DND-41 (cell line): ENCODE measurements around the gene OR10T2.
A peak's percentile ranks its signal among the peaks of the same experiment; 100 is the strongest.
"Not testable (repeated sequence)": the region's sequence is repeated elsewhere in the genome, so short reads cannot be mapped to it uniquely, and the experiment has no call there.

Source experiments
- ATAC-seq: fragments of 200-7000 bp; cut with Tn5 transposase; 3 replicates; pipeline ENCODE4 v1.9.1; 2021; ENCODE audit warnings: low read depth; ENCODE audit not compliant: insufficient read depth
- DNase-seq: peaks from one replicate; pipeline ENCODE4 v3.0.0-alpha.2; 2020
- H2AFZ ChIP-seq: 2 replicates; pipeline ENCODE4 v1.6.0; 2012; ENCODE audit warnings: low read depth, low read length
- H3K27ac ChIP-seq: 2 replicates; pipeline ENCODE4 v1.5.1; 2012; ENCODE audit warnings: low read length, inconsistent platforms
- H3K27me3 ChIP-seq: fragments of 200-600 bp; sonication (generic); 2 replicates; pipeline ENCODE4 v1.6.0; 2012; ENCODE audit warnings: low read length, mild to moderate bottlenecking, inconsistent platforms; ENCODE audit not compliant: insufficient read depth, poor library complexity
- H3K36me3 ChIP-seq: 2 replicates; pipeline ENCODE4 v1.5.1; 2012; ENCODE audit warnings: low read length, inconsistent platforms; ENCODE audit not compliant: insufficient read depth
- H3K4me1 ChIP-seq: 2 replicates; pipeline ENCODE4 v1.5.1; 2012; ENCODE audit warnings: mild to moderate bottlenecking, low read length; ENCODE audit not compliant: insufficient read depth
- H3K4me2 ChIP-seq: 2 replicates; pipeline ENCODE4 v1.6.0; 2012; ENCODE audit warnings: mild to moderate bottlenecking, moderate library complexity, low read length, inconsistent platforms; ENCODE audit not compliant: insufficient read depth
- H3K4me3 ChIP-seq, 2 experiments: fragments of 200-600 bp in 1 of 2; shearing (Covaris generic) in 1 of 2; 2 replicates each; pipeline ENCODE4 v1.5.1; 2012 to 2016; ENCODE audit warnings: inconsistent platforms in 2 of 2, low read length in 2 of 2, mild to moderate bottlenecking in 2 of 2, low read depth in 1 of 2, moderate library complexity in 1 of 2
- H3K79me2 ChIP-seq: 2 replicates; pipeline ENCODE4 v1.6.0; 2012; ENCODE audit warnings: low read length, inconsistent platforms; ENCODE audit not compliant: insufficient read depth
- H3K9ac ChIP-seq: 2 replicates; pipeline ENCODE4 v1.6.0; 2012; ENCODE audit warnings: low read depth, mild to moderate bottlenecking, inconsistent platforms, low read length, moderate library complexity
- H3K9me3 ChIP-seq: 2 replicates; pipeline ENCODE4 v1.5.1; 2012; ENCODE audit warnings: low read length, moderate library complexity, mild to moderate bottlenecking, inconsistent platforms; ENCODE audit not compliant: insufficient read depth, severe bottlenecking
- H4K20me1 ChIP-seq: 2 replicates; pipeline ENCODE4 v1.6.0; 2012; ENCODE audit warnings: low read length; ENCODE audit not compliant: insufficient read depth
- EZH2 ChIP-seq: IDR thresholded peaks from 3 replicates; pipeline ENCODE4 v1.6.1; 2012; ENCODE audit warnings: borderline replicate concordance, low read depth, mild to moderate bottlenecking, moderate library complexity, low read length, inconsistent platforms; ENCODE audit not compliant: severe bottlenecking
- TF ChIP-seq, protein P1 (sequence below): IDR thresholded peaks from 2 replicates; pipeline ENCODE4 v1.5.1; 2012; ENCODE audit warnings: borderline replicate concordance, low read length, moderate library complexity, mild to moderate bottlenecking; ENCODE audit not compliant: poor library complexity, severe bottlenecking; ENCODE audit errors: extremely low read depth

Gene OR10T2

GRCh38 chr1:158354255-158354654, 45.0 kb downstream of the OR10T2 start:
- TF ChIP-seq, protein P1, sequence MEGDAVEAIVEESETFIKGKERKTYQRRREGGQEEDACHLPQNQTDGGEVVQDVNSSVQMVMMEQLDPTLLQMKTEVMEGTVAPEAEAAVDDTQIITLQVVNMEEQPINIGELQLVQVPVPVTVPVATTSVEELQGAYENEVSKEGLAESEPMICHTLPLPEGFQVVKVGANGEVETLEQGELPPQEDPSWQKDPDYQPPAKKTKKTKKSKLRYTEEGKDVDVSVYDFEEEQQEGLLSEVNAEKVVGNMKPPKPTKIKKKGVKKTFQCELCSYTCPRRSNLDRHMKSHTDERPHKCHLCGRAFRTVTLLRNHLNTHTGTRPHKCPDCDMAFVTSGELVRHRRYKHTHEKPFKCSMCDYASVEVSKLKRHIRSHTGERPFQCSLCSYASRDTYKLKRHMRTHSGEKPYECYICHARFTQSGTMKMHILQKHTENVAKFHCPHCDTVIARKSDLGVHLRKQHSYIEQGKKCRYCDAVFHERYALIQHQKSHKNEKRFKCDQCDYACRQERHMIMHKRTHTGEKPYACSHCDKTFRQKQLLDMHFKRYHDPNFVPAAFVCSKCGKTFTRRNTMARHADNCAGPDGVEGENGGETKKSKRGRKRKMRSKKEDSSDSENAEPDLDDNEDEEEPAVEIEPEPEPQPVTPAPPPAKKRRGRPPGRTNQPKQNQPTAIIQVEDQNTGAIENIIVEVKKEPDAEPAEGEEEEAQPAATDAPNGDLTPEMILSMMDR = no peak
- no peak for TF ChIP-seq EZH2
- DNase-seq = no peak
- Histone ChIP-seq H3K27me3 (no peaks in the 10 kb centered on the region), H3K4me3 (peak overlapping the region; percentile 4 to 57; a peak in 3 of 4 replicates), H3K36me3 (peaks cover 10% of the 10 kb centered on the region; the same call in 1 of the 2 replicates), H3K4me2 (peak overlapping the region; percentile 72), H2AFZ (peak overlapping the region; percentile 62), H4K20me1 (no peaks in the 10 kb centered on the region), H3K4me1 (peaks cover 59% of the 10 kb centered on the region), H3K27ac (peak overlapping the region; percentile 93), H3K9me3 (no peaks in the 10 kb centered on the region), H3K9ac (peak overlapping the region; percentile 64), H3K79me2 (peaks cover 58% of the 10 kb centered on the region)
- peak; percentile 31 for ATAC-seq

DNA sequence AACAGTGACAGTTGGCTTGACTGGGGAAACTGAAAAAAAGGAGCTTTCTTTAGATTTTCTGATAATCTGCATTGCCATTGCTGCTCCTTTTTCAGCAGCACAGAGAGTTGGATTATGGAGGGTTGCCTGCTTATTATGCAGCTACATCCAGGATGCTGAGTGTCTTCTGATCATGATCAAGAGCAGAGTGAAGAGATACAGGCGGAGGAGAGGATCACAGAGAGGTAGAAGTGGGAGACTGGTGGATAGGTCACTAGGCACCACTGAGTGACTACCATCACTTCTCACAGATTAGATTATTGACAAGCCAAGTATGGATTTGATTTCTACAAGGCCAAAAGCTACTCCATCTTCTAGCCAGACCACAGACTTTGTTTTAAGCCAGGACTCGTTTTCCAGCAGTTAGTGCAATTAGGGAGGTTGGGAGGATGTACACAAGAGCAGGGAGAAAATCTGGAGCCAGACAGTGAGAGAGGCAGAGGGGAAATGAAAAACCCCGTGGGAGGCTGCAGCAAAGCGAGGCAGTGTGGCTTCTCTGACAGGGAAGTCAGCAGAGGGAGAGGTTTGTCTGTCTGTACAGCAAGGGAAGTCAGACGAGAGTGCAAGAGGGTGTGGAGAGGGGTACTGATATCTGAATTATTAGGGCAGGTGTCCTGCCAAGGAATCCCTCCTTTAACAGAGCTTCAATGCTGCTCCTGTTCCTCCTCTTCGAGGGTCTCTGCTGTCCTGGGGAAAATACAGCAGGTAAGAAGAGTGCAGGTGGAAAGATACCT, 45.8 kb downstream of the OR10T2 start, which contains the start of gene CD1E:
TSS of gene CD1E (plus strand) at position 592 of the 773 bp plus-strand sequence. CDS start at position 687, 95 bp downstream.
- H3K9ac ChIP-seq = peak within 1 kb of the TSS; percentile 64
- peak; percentile 70 for DNase-seq
- no peaks in the 10 kb centered on the region for H3K27me3 ChIP-seq
- peak within 1 kb of the TSS; percentile 62 for H2AFZ ChIP-seq
- peak within 1 kb of the TSS; percentile 93 for H3K27ac ChIP-seq
- H3K9me3 ChIP-seq = no peaks in the 10 kb centered on the region
- peak within 1 kb of the TSS; percentile 72 for H3K4me2 ChIP-seq
- H3K4me3 ChIP-seq = peak within 1 kb of the TSS; percentile 4 to 57; a peak in 3 of 4 replicates
- peaks cover 58% of the 10 kb centered on the region for H3K79me2 ChIP-seq
- no peaks in the 10 kb centered on the region for H4K20me1 ChIP-seq
- peaks cover 10% of the 10 kb centered on the region; the same call in 1 of the 2 replicates for H3K36me3 ChIP-seq
- peak; percentile 79 for ATAC-seq
- peaks cover 59% of the 10 kb centered on the region for H3K4me1 ChIP-seq
- TF ChIP-seq, protein P1 = peak; percentile 36
- TF ChIP-seq EZH2 = no peak

DNA sequence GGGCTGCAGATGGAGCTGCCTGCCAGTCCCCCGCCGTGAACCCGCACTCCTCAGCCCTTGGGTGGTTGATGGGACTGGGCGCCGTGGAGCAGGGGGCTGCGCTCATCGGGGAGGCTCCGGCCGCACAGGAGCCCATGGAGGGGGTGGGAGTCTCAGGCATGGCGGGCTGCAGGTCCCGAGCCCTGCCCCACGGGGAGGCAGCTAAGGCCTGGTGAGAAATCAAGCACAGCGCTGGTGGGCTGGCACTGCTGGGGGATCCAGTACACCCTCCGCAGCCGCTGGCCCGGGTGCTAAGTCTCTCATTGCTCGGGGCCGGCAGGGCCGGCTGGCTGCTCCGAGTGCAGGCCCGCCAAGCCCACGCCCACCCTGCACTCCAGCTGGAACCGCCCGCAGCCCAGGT, 50.3 kb downstream of the OR10T2 start:
- H3K9ac ChIP-seq, H3K4me3 ChIP-seq, H3K36me3 ChIP-seq, DNase-seq, H2AFZ ChIP-seq, H3K9me3 ChIP-seq, ATAC-seq, H4K20me1 ChIP-seq, H3K27me3 ChIP-seq, H3K4me2 ChIP-seq: not testable (repeated sequence)
- H3K4me1 ChIP-seq = peaks cover 26% of the 10 kb centered on the region
- H3K27ac ChIP-seq = peak overlapping the region; percentile 4; the same call in 1 of the 2 replicates
- peaks cover 20% of the 10 kb centered on the region for H3K79me2 ChIP-seq
